Neural progenitor cell (in vitro differentiated cells): Measurements from ENCODE around the gene PAFAH1B1. TPM values are rescaled to one million over a fixed set of nuclear protein-coding genes. Genes with fewer than 3 reads are reported as not detected.

Source experiments
- DNase-seq: peaks from one replicate; pipeline ENCODE4 v3.0.0-alpha.2; 2016; ENCODE audit warnings: low spot score
- H2AFZ ChIP-seq: fragments of 200-600 bp; sonication (generic); replicated peaks from 2 replicates; pipeline ENCODE4 v1.6.1; 2016; ENCODE audit warnings: antibody characterized with exemption
- H3F3A ChIP-seq: fragments of 200-600 bp; sonication (generic); 2 replicates; pipeline ENCODE4 v1.6.1; 2016; ENCODE audit warnings: antibody characterized with exemption, low read depth
- H3K27ac ChIP-seq: fragments of 200-600 bp; sonication (generic); 2 replicates; pipeline ENCODE4 v1.5.1; 2016; ENCODE audit warnings: mild to moderate bottlenecking
- H3K27me3 ChIP-seq: fragments of 200-600 bp; sonication (generic); 2 replicates; pipeline ENCODE4 v1.6.1; 2016; ENCODE audit warnings: mild to moderate bottlenecking, moderate library complexity
- H3K36me3 ChIP-seq: fragments of 200-600 bp; sonication (generic); 2 replicates; pipeline ENCODE4 v1.5.1; 2016
- H3K4me1 ChIP-seq: fragments of 200-600 bp; sonication (generic); 2 replicates; pipeline ENCODE4 v1.6.1; 2016; ENCODE audit warnings: mixed run types
- H3K4me2 ChIP-seq: fragments of 200-600 bp; sonication (generic); 2 replicates; pipeline ENCODE4 v1.6.1; 2016
- H3K4me3 ChIP-seq: fragments of 200-600 bp; sonication (generic); 2 replicates; pipeline ENCODE4 v1.5.1; 2016
- H3K79me2 ChIP-seq: fragments of 200-600 bp; sonication (generic); 2 replicates; pipeline ENCODE4 v1.6.1; 2016; ENCODE audit warnings: low read depth
- H3K9ac ChIP-seq: fragments of 200-600 bp; sonication (generic); 2 replicates; pipeline ENCODE4 v1.6.1; 2016
- H3K9me3 ChIP-seq: fragments of 200-600 bp; sonication (generic); 2 replicates; pipeline ENCODE4 v1.5.1; 2016; ENCODE audit warnings: low read depth
- H4K20me1 ChIP-seq: fragments of 200-600 bp; sonication (generic); 2 replicates; pipeline ENCODE4 v1.6.1; 2016; ENCODE audit warnings: low read depth
- H3K27ac Mint-ChIP-seq: 3 replicates; pipeline ENCODE4 v1.8.0; 2021; ENCODE audit warnings: mixed read lengths
- H3K27me3 Mint-ChIP-seq: 2 replicates; pipeline ENCODE4 v1.8.0; 2022; ENCODE audit warnings: low read depth, mild to moderate bottlenecking, inconsistent platforms, moderate library complexity, mixed read lengths; ENCODE audit not compliant: insufficient read depth
- H3K36me3 Mint-ChIP-seq: 3 replicates; pipeline ENCODE4 v1.8.0; 2021; ENCODE audit warnings: mixed read lengths
- H3K4me1 Mint-ChIP-seq: 3 replicates; pipeline ENCODE4 v1.8.0; 2021; ENCODE audit warnings: mixed read lengths
- H3K4me3 Mint-ChIP-seq: 3 replicates; pipeline ENCODE4 v1.8.0; 2021; ENCODE audit warnings: mild to moderate bottlenecking, moderate library complexity, mixed read lengths
- H3K9me3 Mint-ChIP-seq: 3 replicates; pipeline ENCODE4 v1.8.0; 2020; ENCODE audit warnings: mixed read lengths
- EZH2 ChIP-seq: fragments of 200-600 bp; sonication (generic); IDR thresholded peaks from 2 replicates; pipeline ENCODE4 v1.6.1; 2017; ENCODE audit warnings: antibody characterized with exemption, mild to moderate bottlenecking, moderate library complexity
- EZH2phosphoT487 ChIP-seq: fragments of 200-600 bp; sonication (generic); IDR thresholded peaks from 2 replicates; pipeline ENCODE4 v1.6.1; 2017; ENCODE audit warnings: antibody characterized with exemption
- total RNA-seq: library from RNA; depleted of rRNA; stranded (reverse); fragments of >200 nt; gene quantifications from 2 replicates; pipeline ENCODE4 v1.2.3, GENCODE V29; 2015; ENCODE audit warnings: low replicate concordance
- TF ChIP-seq, protein P1 (sequence below): fragments of 200-600 bp; sonication (generic); IDR thresholded peaks from 2 replicates; pipeline ENCODE4 v1.5.1; 2017; ENCODE audit warnings: antibody characterized with exemption, mild to moderate bottlenecking

Gene PAFAH1B1
- total RNA-seq, 1 donor from 2014 or later: 209 TPM

DNA sequence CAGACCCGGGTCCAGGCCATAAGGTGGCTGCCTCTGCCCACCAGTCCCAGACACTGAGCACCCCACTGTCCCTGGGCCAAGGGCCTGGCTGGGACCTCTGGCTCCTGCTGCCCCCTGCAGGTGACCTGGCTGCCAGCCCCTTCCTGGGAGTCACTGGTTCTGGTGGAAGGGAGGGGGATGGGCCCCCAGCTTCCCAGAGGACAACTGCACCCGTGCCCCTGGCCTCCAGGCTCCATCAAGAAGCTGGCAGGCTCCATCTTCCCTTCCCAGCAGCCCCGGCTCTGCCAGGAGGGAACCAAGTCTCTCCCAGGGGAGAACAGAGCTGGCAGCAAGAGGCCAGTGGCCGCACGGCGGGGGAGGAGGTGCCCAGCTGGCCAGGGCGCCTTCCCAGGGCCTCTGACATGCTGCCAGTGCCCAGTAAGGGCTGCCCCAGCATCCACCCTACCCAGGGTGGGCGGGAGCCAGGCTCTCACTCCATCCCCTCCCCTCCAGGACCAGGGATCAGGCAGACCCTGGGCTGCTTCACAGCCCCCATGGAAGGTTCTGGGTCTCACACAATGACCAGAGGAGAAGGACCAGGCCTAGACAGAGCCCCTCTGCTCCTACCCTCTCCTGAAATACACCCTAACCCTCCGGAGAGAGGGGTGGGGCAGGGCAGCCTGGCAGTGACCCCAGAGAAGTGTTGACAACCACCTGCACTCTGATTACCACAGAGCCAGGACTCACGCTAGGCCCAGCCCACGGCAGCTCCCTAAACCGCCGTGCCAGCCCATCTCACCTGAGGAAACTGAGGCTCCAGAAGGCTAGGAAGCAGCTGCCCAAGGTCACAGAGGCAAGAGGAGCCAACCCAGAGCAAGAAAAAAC is 114.5 kb downstream of the PAFAH1B1 start:
- H3K9me3 Mint-ChIP-seq: no peaks in the 10 kb centered on the region
- H3K4me3 Mint-ChIP-seq: no peak overlapping the region
- Histone ChIP-seq H3K27ac (no peak overlapping the region), H4K20me1 (peaks cover 56% of the 10 kb centered on the region), H3K9me3 (no peaks in the 10 kb centered on the region), H3K4me2 (no peak overlapping the region), H3F3A (peaks cover 15% of the 10 kb centered on the region), H3K9ac (no peak overlapping the region), H2AFZ (no peak overlapping the region), H3K27me3 (peaks cover 31% of the 10 kb centered on the region), H3K36me3 (no peaks in the 10 kb centered on the region), H3K79me2 (peaks cover 52% of the 10 kb centered on the region), H3K4me3 (no peak overlapping the region), H3K4me1 (peaks cover 14% of the 10 kb centered on the region)
- peaks cover 2% of the 10 kb centered on the region for H3K36me3 Mint-ChIP-seq
- peaks cover 35% of the 10 kb centered on the region for H3K4me1 Mint-ChIP-seq
- TF ChIP-seq, protein P1, sequence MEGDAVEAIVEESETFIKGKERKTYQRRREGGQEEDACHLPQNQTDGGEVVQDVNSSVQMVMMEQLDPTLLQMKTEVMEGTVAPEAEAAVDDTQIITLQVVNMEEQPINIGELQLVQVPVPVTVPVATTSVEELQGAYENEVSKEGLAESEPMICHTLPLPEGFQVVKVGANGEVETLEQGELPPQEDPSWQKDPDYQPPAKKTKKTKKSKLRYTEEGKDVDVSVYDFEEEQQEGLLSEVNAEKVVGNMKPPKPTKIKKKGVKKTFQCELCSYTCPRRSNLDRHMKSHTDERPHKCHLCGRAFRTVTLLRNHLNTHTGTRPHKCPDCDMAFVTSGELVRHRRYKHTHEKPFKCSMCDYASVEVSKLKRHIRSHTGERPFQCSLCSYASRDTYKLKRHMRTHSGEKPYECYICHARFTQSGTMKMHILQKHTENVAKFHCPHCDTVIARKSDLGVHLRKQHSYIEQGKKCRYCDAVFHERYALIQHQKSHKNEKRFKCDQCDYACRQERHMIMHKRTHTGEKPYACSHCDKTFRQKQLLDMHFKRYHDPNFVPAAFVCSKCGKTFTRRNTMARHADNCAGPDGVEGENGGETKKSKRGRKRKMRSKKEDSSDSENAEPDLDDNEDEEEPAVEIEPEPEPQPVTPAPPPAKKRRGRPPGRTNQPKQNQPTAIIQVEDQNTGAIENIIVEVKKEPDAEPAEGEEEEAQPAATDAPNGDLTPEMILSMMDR: peak; percentile 66
- TF ChIP-seq EZH2phosphoT487 (no peak), EZH2 (no peak)
- peak; percentile 72 for DNase-seq
- H3K27me3 Mint-ChIP-seq: peaks cover 13% of the 10 kb centered on the region
- H3K27ac Mint-ChIP-seq: peak overlapping the region; percentile 63

DNA sequence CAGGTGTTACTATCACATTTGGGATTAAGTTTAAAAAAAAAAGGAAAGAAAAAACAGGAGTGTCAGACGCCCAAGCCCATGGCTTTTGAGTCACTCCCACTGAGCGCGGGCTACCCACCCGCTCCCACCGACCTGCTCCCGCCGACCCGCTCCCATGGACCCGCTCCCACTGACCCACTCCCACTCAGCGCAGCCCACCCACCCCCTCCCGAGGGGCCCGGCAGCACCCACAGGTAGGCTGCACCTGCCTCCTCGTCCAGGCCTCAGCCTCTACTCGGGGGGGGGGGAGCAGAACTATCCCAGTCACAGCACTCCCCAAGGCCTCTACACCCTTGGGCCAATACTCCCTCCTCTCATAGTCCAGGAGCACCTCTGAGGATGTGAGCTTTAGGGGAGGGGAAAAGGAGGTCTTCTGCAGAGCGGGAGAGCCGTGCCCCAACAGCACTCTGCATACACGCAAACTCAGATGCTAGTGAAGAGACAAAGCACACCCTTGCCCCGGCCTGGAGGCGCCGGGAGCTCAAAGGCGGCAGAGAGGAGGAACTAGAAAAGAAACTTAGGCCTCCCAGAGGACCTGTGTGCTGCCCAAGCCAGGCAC is 115.2 kb downstream of the PAFAH1B1 start:
- Histone ChIP-seq H4K20me1 (peaks cover 56% of the 10 kb centered on the region), H3K4me3 (no peak overlapping the region), H3K27ac (no peak overlapping the region), H3F3A (peaks cover 15% of the 10 kb centered on the region), H3K9me3 (no peaks in the 10 kb centered on the region), H3K36me3 (no peaks in the 10 kb centered on the region), H3K9ac (no peak overlapping the region), H3K4me2 (no peak overlapping the region), H3K27me3 (peaks cover 31% of the 10 kb centered on the region), H3K4me1 (peaks cover 14% of the 10 kb centered on the region), H2AFZ (no peak overlapping the region), H3K79me2 (peaks cover 52% of the 10 kb centered on the region)
- Mint-ChIP-seq H3K4me3 (no peak overlapping the region), H3K27ac (peak overlapping the region; percentile 63), H3K4me1 (peaks cover 35% of the 10 kb centered on the region), H3K36me3 (peaks cover 2% of the 10 kb centered on the region), H3K27me3 (peaks cover 14% of the 10 kb centered on the region), H3K9me3 (no peaks in the 10 kb centered on the region)
- DNase-seq: no peak
- TF ChIP-seq, protein P1: no peak
- TF ChIP-seq EZH2phosphoT487 (no peak), EZH2 (no peak)

DNA sequence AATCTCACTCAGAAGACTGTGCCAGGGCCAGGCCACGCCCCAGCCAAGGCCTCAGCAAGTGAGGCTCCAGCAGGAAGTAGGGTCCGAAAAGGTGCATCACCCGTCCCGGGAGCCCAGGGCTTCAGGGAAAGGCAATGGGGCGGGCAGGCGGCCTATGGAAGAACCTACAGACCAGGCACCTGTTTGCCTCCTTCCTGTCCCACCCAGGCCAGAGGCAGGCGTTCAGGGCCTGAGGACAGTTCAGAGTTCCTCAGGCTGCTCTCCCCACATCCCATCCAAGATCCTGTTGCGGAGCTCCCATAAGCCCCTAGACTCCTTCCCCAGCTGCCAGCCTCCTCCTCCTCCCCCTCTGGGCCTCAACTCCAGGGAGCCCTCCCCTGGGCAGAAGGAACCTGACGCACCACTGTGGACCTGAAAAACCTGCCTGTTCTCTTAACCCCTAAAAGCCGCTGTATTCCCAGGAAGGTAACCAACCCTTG is 115.8 kb downstream of the PAFAH1B1 start:
- H3K4me3 Mint-ChIP-seq: peak overlapping the region; percentile 89
- Histone ChIP-seq H3K27ac (no peak overlapping the region), H3F3A (peaks cover 15% of the 10 kb centered on the region), H3K4me1 (peaks cover 14% of the 10 kb centered on the region), H3K9ac (no peak overlapping the region), H3K9me3 (no peaks in the 10 kb centered on the region), H3K79me2 (peaks cover 52% of the 10 kb centered on the region), H4K20me1 (peaks cover 56% of the 10 kb centered on the region), H3K36me3 (no peaks in the 10 kb centered on the region), H3K4me2 (no peak overlapping the region), H3K27me3 (peaks cover 31% of the 10 kb centered on the region), H3K4me3 (no peak overlapping the region), H2AFZ (no peak overlapping the region)
- no peak for DNase-seq
- no peak overlapping the region for H3K27ac Mint-ChIP-seq
- H3K9me3 Mint-ChIP-seq: no peaks in the 10 kb centered on the region
- peaks cover 2% of the 10 kb centered on the region for H3K36me3 Mint-ChIP-seq
- TF ChIP-seq EZH2 (no peak), EZH2phosphoT487 (no peak)
- TF ChIP-seq, protein P1: no peak
- H3K4me1 Mint-ChIP-seq: peaks cover 35% of the 10 kb centered on the region
- peaks cover 16% of the 10 kb centered on the region for H3K27me3 Mint-ChIP-seq
